ENCODE measurements around the gene MRAP2.
"Not testable (repeated sequence)": the region's sequence is repeated elsewhere in the genome, so short reads cannot be mapped to it uniquely, and the experiment has no call there.

DNA sequence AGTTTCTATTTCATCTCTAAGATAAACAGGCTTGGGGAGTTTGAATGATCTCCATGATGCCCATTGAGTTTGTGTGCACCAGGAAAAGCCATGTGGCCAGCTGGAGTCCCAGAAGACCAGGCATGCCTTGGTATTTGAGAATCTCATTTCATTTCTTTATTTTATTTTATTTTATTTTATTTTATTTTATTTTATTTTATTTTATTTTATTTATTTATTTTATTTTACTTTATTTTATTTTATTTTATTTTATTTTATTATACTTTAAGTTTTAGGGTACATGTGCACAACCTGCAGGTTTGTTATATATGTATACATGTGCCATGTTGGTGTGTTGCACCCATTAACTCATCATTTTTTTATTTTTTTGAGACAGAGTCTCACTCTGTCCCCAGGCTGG lies 51.1 kb downstream of the MRAP2 start:
- TF ChIP-seq, protein P1, sequence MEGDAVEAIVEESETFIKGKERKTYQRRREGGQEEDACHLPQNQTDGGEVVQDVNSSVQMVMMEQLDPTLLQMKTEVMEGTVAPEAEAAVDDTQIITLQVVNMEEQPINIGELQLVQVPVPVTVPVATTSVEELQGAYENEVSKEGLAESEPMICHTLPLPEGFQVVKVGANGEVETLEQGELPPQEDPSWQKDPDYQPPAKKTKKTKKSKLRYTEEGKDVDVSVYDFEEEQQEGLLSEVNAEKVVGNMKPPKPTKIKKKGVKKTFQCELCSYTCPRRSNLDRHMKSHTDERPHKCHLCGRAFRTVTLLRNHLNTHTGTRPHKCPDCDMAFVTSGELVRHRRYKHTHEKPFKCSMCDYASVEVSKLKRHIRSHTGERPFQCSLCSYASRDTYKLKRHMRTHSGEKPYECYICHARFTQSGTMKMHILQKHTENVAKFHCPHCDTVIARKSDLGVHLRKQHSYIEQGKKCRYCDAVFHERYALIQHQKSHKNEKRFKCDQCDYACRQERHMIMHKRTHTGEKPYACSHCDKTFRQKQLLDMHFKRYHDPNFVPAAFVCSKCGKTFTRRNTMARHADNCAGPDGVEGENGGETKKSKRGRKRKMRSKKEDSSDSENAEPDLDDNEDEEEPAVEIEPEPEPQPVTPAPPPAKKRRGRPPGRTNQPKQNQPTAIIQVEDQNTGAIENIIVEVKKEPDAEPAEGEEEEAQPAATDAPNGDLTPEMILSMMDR (IDR thresholded peaks at IDR 0.05), result not testable (repeated sequence)
- not testable (repeated sequence) for TF ChIP-seq POLR2AphosphoS5 (IDR thresholded peaks at IDR 0.05)
